Sigmoid colon (tissue), 7 donors: ENCODE measurements around the gene BANF1. TPM values are rescaled to one million over a fixed set of nuclear protein-coding genes. Genes with fewer than 3 reads are reported as not detected.

Experiments
- DNase-seq: peaks from one replicate; pipeline ENCODE4 v3.0.0-alpha.2; 2019
- H3K27ac ChIP-seq, 4 donors: fragments of 200-600 bp; sonication (generic); one replicate each; pipeline ENCODE4 v1.5.1; 2016 to 2019; ENCODE audit warnings: mild to moderate bottlenecking in 1 of 4
- H3K27me3 ChIP-seq, 3 donors: fragments of 200-600 bp; sonication (generic); one replicate each; pipeline ENCODE4 v1.5.1; 2019; ENCODE audit warnings: mild to moderate bottlenecking in 1 of 3
- H3K36me3 ChIP-seq, 4 donors: fragments of 200-600 bp; sonication (generic); one replicate each; pipeline ENCODE4 v1.5.1; 2016 to 2019
- H3K4me1 ChIP-seq, 4 donors: fragments of 200-600 bp; sonication (generic); one replicate each; pipeline ENCODE4 v1.5.1; 2017 to 2019
- H3K4me3 ChIP-seq, 4 donors: fragments of 200-600 bp; sonication (generic); one replicate each; pipeline ENCODE4 v1.5.1; 2017 to 2019; ENCODE audit warnings: mild to moderate bottlenecking in 2 of 4, moderate library complexity in 1 of 4
- H3K9me3 ChIP-seq, 4 donors: fragments of 200-600 bp in 3 of 4; sonication (generic) in 3 of 4; one replicate each; pipeline versions ENCODE4 v1.5.1 to v1.6.1; 2013 to 2019
- CTCF ChIP-seq, 4 experiments: fragments of 450-650 bp in 3 of 4; fragments of 200-600 bp in 1 of 4; IDR thresholded peaks; one replicate each; pipeline ENCODE4 v1.5.1; 2016 to 2019; ENCODE audit warnings: antibody characterized with exemption in 4 of 4, mild to moderate bottlenecking in 3 of 4, moderate library complexity in 2 of 4
- EP300 ChIP-seq, 4 donors: sonication (generic); formaldehyde crosslinking; IDR thresholded peaks; one replicate each; pipeline ENCODE4 v1.6.1; 2017; ENCODE audit warnings: antibody characterized with exemption in 4 of 4
- POLR2A ChIP-seq, 2 donors: fragments of 450-650 bp; IDR thresholded peaks; one replicate each; pipeline ENCODE4 v1.6.1; 2016; ENCODE audit warnings: antibody characterized with exemption in 2 of 2, mild to moderate bottlenecking in 2 of 2, moderate library complexity in 2 of 2
- POLR2AphosphoS5 ChIP-seq, 4 donors: sonication (generic); formaldehyde crosslinking; IDR thresholded peaks; one replicate each; pipeline ENCODE4 v1.6.1; 2017; ENCODE audit warnings: antibody characterized with exemption in 4 of 4
- WGBS, 2 donors: extraction: QIAGEN DNeasy Blood & Tissue Kit; methylation state at CpG; one replicate each; pipeline ENCODE4 v1.1.7; 2013; 5-methylcytosine and 5-hydroxymethylcytosine counted together
- intact Hi-C: fragments of 100-400 bp; cut with DNase I; formaldehyde crosslinking; loops from one replicate; pipeline ENCODE4 v1.15.1; 2023
- polyA plus RNA-seq, 3 donors: library from polyadenylated mRNA; stranded (reverse); fragments of 200-250 nt; gene quantifications; one replicate each; pipeline ENCODE4 v1.2.3, GENCODE V29; 2013
- total RNA-seq, 4 donors: library from RNA; depleted of rRNA; stranded (reverse); fragments of >200 nt; gene quantifications; one replicate each; pipeline ENCODE4 v1.1.0, GENCODE V29; 2016
- donor health status: healthy with polysubstance abuse.
- donor health status: Bipolar disorder and iron deficiency.
- donor health status: healthy.

BANF1 gene
- total and polyA plus RNA-seq, 7 donors, result 40.4 to 150 (median 76.4) TPM

- 70 to 84% methylated on average over 9 of the region's 9 CpGs for WGBS, 2 donors
- TF ChIP-seq CTCF (IDR thresholded peaks at IDR 0.05), result no peak
Measured at GRCh38 chr11:66035653-66036333, 33.5 kb downstream of the BANF1 start.

GRCh38 chr11:66036334-66036710 lies 34.0 kb downstream of the BANF1 start:
- intact Hi-C loops, result no loop called here
- Histone ChIP-seq H3K27me3 (no peaks in the 10 kb centered on the region), H3K4me3 (no peak overlapping the region), H3K27ac (no peak overlapping the region), H3K9me3 (no peaks in the 10 kb centered on the region), H3K36me3 (no peaks in the 10 kb centered on the region), H3K4me1 (no peaks in the 10 kb centered on the region)
- WGBS, 2 donors, result 72 to 73% methylated on average over 5 of the region's 5 CpGs
- TF ChIP-seq EP300 (IDR thresholded peaks at IDR 0.05), result no peak
- TF ChIP-seq POLR2A (IDR thresholded peaks at IDR 0.05), result no peak
- no peak for TF ChIP-seq CTCF (IDR thresholded peaks at IDR 0.05)
- TF ChIP-seq POLR2AphosphoS5 (IDR thresholded peaks at IDR 0.05), result no peak
- no peak for DNase-seq

More at GRCh38 chr11:66035653-66036333, 33.5 kb downstream of the BANF1 start:
- no peaks in the 10 kb centered on the region for H3K27me3 ChIP-seq
- intact Hi-C loops, result no loop called here
- no peak for DNase-seq
- H3K36me3 ChIP-seq, result no peaks in the 10 kb centered on the region
- no peaks in the 10 kb centered on the region for H3K9me3 ChIP-seq
- no peak overlapping the region for H3K4me3 ChIP-seq
- no peak overlapping the region for H3K27ac ChIP-seq
- no peaks in the 10 kb centered on the region for H3K4me1 ChIP-seq

- no peak for DNase-seq
- TF ChIP-seq CTCF (IDR thresholded peaks at IDR 0.05) (no peak), POLR2AphosphoS5 (IDR thresholded peaks at IDR 0.05) (no peak), EP300 (IDR thresholded peaks at IDR 0.05) (no peak), POLR2A (IDR thresholded peaks at IDR 0.05) (no peak)
- no peak overlapping the region for H3K27ac ChIP-seq
- no peaks in the 10 kb centered on the region for H3K36me3 ChIP-seq
- WGBS, 2 donors, result 81 to 94% methylated on average over 3 of the region's 3 CpGs
- H3K4me1 ChIP-seq, result no peaks in the 10 kb centered on the region
- H3K9me3 ChIP-seq, result no peaks in the 10 kb centered on the region
- no peaks in the 10 kb centered on the region for H3K27me3 ChIP-seq
- intact Hi-C loops, result no loop called here
- no peak overlapping the region for H3K4me3 ChIP-seq
Measured at GRCh38 chr11:66037327-66037726, 35.0 kb downstream of the BANF1 start.

- no peak overlapping the region for H3K4me3 ChIP-seq
- TF ChIP-seq CTCF (IDR thresholded peaks at IDR 0.05) (no peak), EP300 (IDR thresholded peaks at IDR 0.05) (no peak), POLR2AphosphoS5 (IDR thresholded peaks at IDR 0.05) (no peak), POLR2A (IDR thresholded peaks at IDR 0.05) (no peak)
- H3K9me3 ChIP-seq, result no peaks in the 10 kb centered on the region
- 89 to 92% methylated on average over 3 of the region's 3 CpGs for WGBS, 2 donors
- no peak overlapping the region for H3K27ac ChIP-seq
- intact Hi-C loops, result no loop called here
- H3K27me3 ChIP-seq, result no peaks in the 10 kb centered on the region
- no peaks in the 10 kb centered on the region for H3K4me1 ChIP-seq
- DNase-seq, result no peak
- no peaks in the 10 kb centered on the region for H3K36me3 ChIP-seq
Measured at GRCh38 chr11:66039765-66040164, 37.5 kb downstream of the BANF1 start.
